ENCODE results near the gene FAM13C.
"Not testable (repeated sequence)": the region's sequence is repeated elsewhere in the genome, so short reads cannot be mapped to it uniquely, and the experiment has no call there.

Gene FAM13C

GRCh38 chr10:59237775-59238174 is 124.6 kb downstream of the FAM13C start:
- no peak for DNase-seq (ENCODE audit: low read depth in 1 of 2, low spot score in 1 of 2)

GRCh38 chr10:59236064-59236697 is 126.2 kb downstream of the FAM13C start:
- DNase-seq (ENCODE audit: low read depth in 1 of 2, low spot score in 1 of 2): no peak

- no peak for DNase-seq (ENCODE audit: low read depth in 1 of 2, low spot score in 1 of 2)
Observed at GRCh38 chr10:59234816-59235429, 127.4 kb downstream of the FAM13C start.

GRCh38 chr10:59234194-59234593 is 128.2 kb downstream of the FAM13C start:
- no peak for DNase-seq (ENCODE audit: low read depth in 1 of 2, low spot score in 1 of 2)

- no peak for DNase-seq (ENCODE audit: low read depth in 1 of 2, low spot score in 1 of 2)
Observed at GRCh38 chr10:59229441-59229840, 132.9 kb downstream of the FAM13C start.

GRCh38 chr10:59227136-59227673 is 135.1 kb downstream of the FAM13C start:
- no peak for DNase-seq (ENCODE audit: low read depth in 1 of 2, low spot score in 1 of 2)

GRCh38 chr10:59225211-59225610 is 137.1 kb downstream of the FAM13C start:
- DNase-seq (ENCODE audit: low read depth in 1 of 2, low spot score in 1 of 2): no peak

- DNase-seq (ENCODE audit: low read depth in 1 of 2, low spot score in 1 of 2): not testable (repeated sequence)
Observed at GRCh38 chr10:59223597-59223996, 138.8 kb downstream of the FAM13C start.

- no peak for DNase-seq (ENCODE audit: low read depth in 1 of 2, low spot score in 1 of 2)
Observed at GRCh38 chr10:59222788-59223187, 139.6 kb downstream of the FAM13C start.

GRCh38 chr10:59216178-59216869 is 146.0 kb downstream of the FAM13C start:
- no peak for DNase-seq (ENCODE audit: low read depth in 1 of 2, low spot score in 1 of 2)

- DNase-seq (ENCODE audit: low read depth in 1 of 2, low spot score in 1 of 2): no peak
Observed at GRCh38 chr10:59214160-59214559, 148.2 kb downstream of the FAM13C start.

GRCh38 chr10:59212301-59212798 is 150.0 kb downstream of the FAM13C start:
- DNase-seq (ENCODE audit: low read depth in 1 of 2, low spot score in 1 of 2): no peak

- no peak for DNase-seq (ENCODE audit: low read depth in 1 of 2, low spot score in 1 of 2)
Observed at GRCh38 chr10:59206204-59206720, 156.1 kb downstream of the FAM13C start.
